SU-DHL-6 (cell line): ENCODE measurements around the gene PALLD.

Experiments
- H2AFZ ChIP-seq: fragments of 200-600 bp; sonication (generic); 2 replicates; pipeline ENCODE4 v1.6.1; 2014; ENCODE audit warnings: low read depth, mild to moderate bottlenecking, moderate library complexity, mixed read lengths, antibody characterized with exemption, low read length; ENCODE audit not compliant: severe bottlenecking
- H3F3A ChIP-seq: fragments of 200-600 bp; shearing (Covaris generic); 2 replicates; pipeline ENCODE4 v1.6.0; 2016; ENCODE audit warnings: antibody characterized with exemption, mild to moderate bottlenecking; ENCODE audit not compliant: insufficient read depth
- H3K27ac ChIP-seq: fragments of 200-600 bp; sonication (generic); 2 replicates; pipeline ENCODE4 v1.5.1; 2016; ENCODE audit warnings: low read depth, mild to moderate bottlenecking, low read length, moderate library complexity, mixed read lengths
- H3K27me3 ChIP-seq: fragments of 200-600 bp; sonication (generic), shearing (Covaris generic); 2 replicates; pipeline ENCODE4 v1.6.0; 2014; ENCODE audit warnings: mild to moderate bottlenecking, low read length
- H3K36me3 ChIP-seq: fragments of 200-600 bp; sonication (generic); 2 replicates; pipeline ENCODE4 v1.6.1; 2014; ENCODE audit warnings: mild to moderate bottlenecking, low read length, mixed read lengths
- H3K4me2 ChIP-seq: fragments of 300-600, 200-600 bp; shearing (Covaris generic), sonication (generic); 2 replicates; pipeline ENCODE4 v1.6.0; 2014; ENCODE audit warnings: low read length, low read depth, mild to moderate bottlenecking; ENCODE audit not compliant: poor library complexity, severe bottlenecking
- H3K4me3 ChIP-seq: fragments of 200-600 bp; sonication (generic); 2 replicates; pipeline ENCODE4 v1.5.1; 2014; ENCODE audit warnings: antibody characterized with exemption, low read length, mild to moderate bottlenecking, mixed read lengths; ENCODE audit not compliant: insufficient read depth, poor library complexity, severe bottlenecking
- H3K79me2 ChIP-seq: fragments of 200-600 bp; sonication (generic); 2 replicates; pipeline ENCODE4 v1.6.1; 2014; ENCODE audit warnings: mild to moderate bottlenecking, low read length, moderate library complexity; ENCODE audit not compliant: insufficient read depth
- H3K9ac ChIP-seq: fragments of 200-600 bp; sonication (generic); 2 replicates; pipeline ENCODE4 v1.7.0; 2014; ENCODE audit warnings: mild to moderate bottlenecking, low read length
- H3K9me2 ChIP-seq: fragments of 200-600 bp; sonication (generic); replicated peaks from 2 replicates; pipeline ENCODE4 v1.6.1; 2014; ENCODE audit warnings: low read length; ENCODE audit not compliant: insufficient read depth
- H3K9me3 ChIP-seq: fragments of 200-600 bp; sonication (generic); 2 replicates; pipeline ENCODE4 v1.6.1; 2014; ENCODE audit warnings: low read length, mixed read lengths; ENCODE audit not compliant: insufficient read depth
- H4K20me1 ChIP-seq: fragments of 200-600 bp; sonication (generic); 2 replicates; pipeline ENCODE4 v1.6.1; 2014; ENCODE audit warnings: low read depth, mild to moderate bottlenecking, antibody characterized with exemption, low read length, moderate library complexity, mixed read lengths
- CTCF ChIP-seq: fragments of 200-600 bp; sonication (generic); IDR thresholded peaks from one replicate; pipeline ENCODE4 v1.5.1; 2017; ENCODE audit warnings: antibody characterized with exemption, mild to moderate bottlenecking, low read length, moderate library complexity; ENCODE audit not compliant: insufficient read depth, poor library complexity, severe bottlenecking
- EZH2phosphoT487 ChIP-seq: fragments of 200-600 bp; sonication (generic), shearing (Covaris generic); conservative IDR thresholded peaks from 2 replicates; pipeline ENCODE4 v1.6.1; 2018; ENCODE audit warnings: mild to moderate bottlenecking, antibody characterized with exemption, low read length, moderate library complexity, mixed read lengths

Gene PALLD

GRCh38 chr4:168608771-168609170 is 111.9 kb downstream of the PALLD start:
- H3K9me2 ChIP-seq: no peaks in the 10 kb centered on the region
- no peaks in the 10 kb centered on the region for H4K20me1 ChIP-seq
- H3K27ac ChIP-seq: no peak overlapping the region
- H3F3A ChIP-seq: no peaks in the 10 kb centered on the region
- no peak overlapping the region for H3K9ac ChIP-seq
- no peak for TF ChIP-seq EZH2phosphoT487
- no peak for TF ChIP-seq CTCF
- H3K4me2 ChIP-seq: no peak overlapping the region
- no peaks in the 10 kb centered on the region for H3K9me3 ChIP-seq
- H3K79me2 ChIP-seq: no peaks in the 10 kb centered on the region
- no peak overlapping the region for H3K4me3 ChIP-seq
- no peaks in the 10 kb centered on the region for H3K27me3 ChIP-seq
- no peak overlapping the region for H2AFZ ChIP-seq
- H3K36me3 ChIP-seq: no peaks in the 10 kb centered on the region

- H3K36me3 ChIP-seq: no peaks in the 10 kb centered on the region
- H4K20me1 ChIP-seq: no peaks in the 10 kb centered on the region
- no peaks in the 10 kb centered on the region for H3K27me3 ChIP-seq
- H3K79me2 ChIP-seq: no peaks in the 10 kb centered on the region
- no peak overlapping the region for H3K9ac ChIP-seq
- no peaks in the 10 kb centered on the region for H3F3A ChIP-seq
- no peak overlapping the region for H2AFZ ChIP-seq
- TF ChIP-seq CTCF (no peak), EZH2phosphoT487 (no peak)
- no peak overlapping the region for H3K4me2 ChIP-seq
- no peaks in the 10 kb centered on the region for H3K9me3 ChIP-seq
- H3K9me2 ChIP-seq: no peaks in the 10 kb centered on the region
- no peak overlapping the region for H3K27ac ChIP-seq
- no peak overlapping the region for H3K4me3 ChIP-seq
Measured at GRCh38 chr4:168609369-168609768, 112.5 kb downstream of the PALLD start.

- Histone ChIP-seq H2AFZ (no peak overlapping the region), H3K36me3 (no peaks in the 10 kb centered on the region), H3K9me3 (no peaks in the 10 kb centered on the region), H3K27me3 (no peaks in the 10 kb centered on the region), H3K9me2 (no peaks in the 10 kb centered on the region), H4K20me1 (no peaks in the 10 kb centered on the region), H3K9ac (no peak overlapping the region), H3F3A (no peaks in the 10 kb centered on the region), H3K4me2 (no peak overlapping the region), H3K27ac (no peak overlapping the region), H3K4me3 (no peak overlapping the region), H3K79me2 (no peaks in the 10 kb centered on the region)
- TF ChIP-seq EZH2phosphoT487 (no peak), CTCF (no peak)
Measured at GRCh38 chr4:168610911-168611530, 114.2 kb downstream of the PALLD start.
